HG03460 (cell line): ENCODE measurements around the gene RC3H1.
"Not testable (repeated sequence)": the region's sequence is repeated elsewhere in the genome, so short reads cannot be mapped to it uniquely, and the experiment has no call there.

Source experiments
- ATAC-seq: cut with Tn5 transposase; IDR thresholded peaks from one replicate; pipeline ENCODE4 v1.9.1; 2021; ENCODE audit not compliant: unreplicated experiment

RC3H1 gene

GRCh38 chr1:173948594-173948993, 73.6 kb downstream of the RC3H1 start:
- no peak for ATAC-seq

GRCh38 chr1:173946380-173946921, 75.7 kb downstream of the RC3H1 start:
- no peak for ATAC-seq

- ATAC-seq = peak; percentile 54
Observed at GRCh38 chr1:173937062-173937461, 85.1 kb downstream of the RC3H1 start.

- ATAC-seq = no peak
Observed at GRCh38 chr1:173934440-173934839, 87.7 kb downstream of the RC3H1 start.

GRCh38 chr1:173930541-173930940, 91.6 kb downstream of the RC3H1 start:
- not testable (repeated sequence) for ATAC-seq

GRCh38 chr1:173925306-173926242, 96.6 kb downstream of the RC3H1 start:
- no peak for ATAC-seq

GRCh38 chr1:173920861-173921260, 101.3 kb downstream of the RC3H1 start:
- ATAC-seq = no peak

GRCh38 chr1:173917635-173918493, 104.3 kb downstream of the RC3H1 start:
- ATAC-seq = no peak

GRCh38 chr1:173917149-173917548, 105.0 kb downstream of the RC3H1 start, which contains the start of gene SERPINC1:
Gene SERPINC1 (minus strand): TSS chr1:173917327. CDS start chr1:173917259, 68 bp downstream.
- no peak for ATAC-seq

- ATAC-seq = no peak
Observed at GRCh38 chr1:173916667-173917066, 105.5 kb downstream of the RC3H1 start.

GRCh38 chr1:173915596-173915995, 106.6 kb downstream of the RC3H1 start:
- ATAC-seq = no peak

- no peak for ATAC-seq
Observed at GRCh38 chr1:173914366-173914871, 107.7 kb downstream of the RC3H1 start.

GRCh38 chr1:173913111-173913510, 109.0 kb downstream of the RC3H1 start:
- no peak for ATAC-seq

- ATAC-seq = no peak
Observed at GRCh38 chr1:173903827-173904531, 118.2 kb downstream of the RC3H1 start.

- no peak for ATAC-seq
Observed at GRCh38 chr1:173900992-173901391, 121.2 kb downstream of the RC3H1 start.

GRCh38 chr1:173900427-173900826, 121.7 kb downstream of the RC3H1 start:
- no peak for ATAC-seq

- no peak for ATAC-seq
Observed at GRCh38 chr1:173894189-173894588, 128.0 kb downstream of the RC3H1 start.

- ATAC-seq = no peak
Observed at GRCh38 chr1:173893611-173894010, 128.5 kb downstream of the RC3H1 start.

- no peak for ATAC-seq
Observed at GRCh38 chr1:173889885-173890284, 132.3 kb downstream of the RC3H1 start.

- ATAC-seq = no peak
Observed at GRCh38 chr1:173888749-173889148, 133.4 kb downstream of the RC3H1 start.
